ENCODE results near the gene CCT4. TPM values are rescaled to one million over a fixed set of nuclear protein-coding genes. Genes with fewer than 3 reads are reported as not detected.
A peak's percentile ranks its signal among the peaks of the same experiment; 100 is the strongest.

The CCT4 gene
- total RNA-seq (2021; fragmentation: NEBNext Ultra II Directional; extraction: Animal tissue kit (Norgen Biotek cat#: 25700)) = 100 to 1,000 TPM; 200 to 250 (median 220) TPM
- long read RNA-seq, transcript CCT4-201 (14 exons, 2,520 nt) = major isoform, 409 of 462 reads
- long read RNA-seq, partial matches to known transcripts = 32 of 462 reads
- long read RNA-seq, other reads (novel, unspliced or antisense) = 18 of 462 reads

GRCh38 chr2:61888267-61889055, at the start of gene CCT4:
TSS of gene CCT4 (minus strand) at chr2:61888656. CDS start at chr2:61888507, 149 bp downstream.
- Mint-ChIP-seq H3K4me3 (peak within 1 kb of the TSS; percentile 98), H3K27me3 (ENCODE audit: insufficient read depth) (no peaks in the 10 kb centered on the region; the same call in 1 of the 2 replicates), H3K9me3 (no peaks in the 10 kb centered on the region), H3K27ac (peak within 1 kb of the TSS; percentile 99), H3K36me3 (ENCODE audit: low read depth) (peaks cover 24% of the 10 kb centered on the region), H3K4me1 (ENCODE audit: low read depth) (peaks cover 18% of the 10 kb centered on the region)
- TF ChIP-seq, protein P1, sequence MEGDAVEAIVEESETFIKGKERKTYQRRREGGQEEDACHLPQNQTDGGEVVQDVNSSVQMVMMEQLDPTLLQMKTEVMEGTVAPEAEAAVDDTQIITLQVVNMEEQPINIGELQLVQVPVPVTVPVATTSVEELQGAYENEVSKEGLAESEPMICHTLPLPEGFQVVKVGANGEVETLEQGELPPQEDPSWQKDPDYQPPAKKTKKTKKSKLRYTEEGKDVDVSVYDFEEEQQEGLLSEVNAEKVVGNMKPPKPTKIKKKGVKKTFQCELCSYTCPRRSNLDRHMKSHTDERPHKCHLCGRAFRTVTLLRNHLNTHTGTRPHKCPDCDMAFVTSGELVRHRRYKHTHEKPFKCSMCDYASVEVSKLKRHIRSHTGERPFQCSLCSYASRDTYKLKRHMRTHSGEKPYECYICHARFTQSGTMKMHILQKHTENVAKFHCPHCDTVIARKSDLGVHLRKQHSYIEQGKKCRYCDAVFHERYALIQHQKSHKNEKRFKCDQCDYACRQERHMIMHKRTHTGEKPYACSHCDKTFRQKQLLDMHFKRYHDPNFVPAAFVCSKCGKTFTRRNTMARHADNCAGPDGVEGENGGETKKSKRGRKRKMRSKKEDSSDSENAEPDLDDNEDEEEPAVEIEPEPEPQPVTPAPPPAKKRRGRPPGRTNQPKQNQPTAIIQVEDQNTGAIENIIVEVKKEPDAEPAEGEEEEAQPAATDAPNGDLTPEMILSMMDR (IDR thresholded peaks at IDR 0.05) = no peak
- peak; percentile 62 for DNase-seq

DNA sequence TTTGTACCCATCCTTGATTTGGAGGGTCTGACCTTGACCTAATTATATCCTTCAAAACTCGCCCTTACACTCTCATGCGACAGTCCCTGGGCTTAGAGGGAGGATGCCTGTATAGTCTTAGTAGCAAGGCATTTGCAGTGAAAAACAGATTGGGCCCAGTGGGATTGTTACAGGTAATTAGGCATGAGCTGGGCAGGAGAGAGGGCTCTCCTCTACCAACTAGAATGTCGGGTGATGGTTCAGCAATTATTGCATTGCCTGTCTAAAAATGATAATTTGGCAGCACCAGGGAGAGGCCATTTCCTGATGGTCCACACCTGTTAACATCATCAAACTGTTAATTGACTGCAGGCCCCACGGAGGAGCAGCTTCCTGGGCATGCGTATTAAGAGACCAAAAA, 49.4 kb upstream of the CCT4 start:
- no peaks in the 10 kb centered on the region for H3K27me3 Mint-ChIP-seq (ENCODE audit: insufficient read depth)
- H3K9me3 Mint-ChIP-seq = no peaks in the 10 kb centered on the region
- no peak for DNase-seq
- TF ChIP-seq, protein P1 (IDR thresholded peaks at IDR 0.05) = no peak
- H3K4me3 Mint-ChIP-seq = no peak overlapping the region
- H3K36me3 Mint-ChIP-seq (ENCODE audit: low read depth) = no peaks in the 10 kb centered on the region
- H3K4me1 Mint-ChIP-seq (ENCODE audit: low read depth) = peaks cover 3% of the 10 kb centered on the region
- H3K27ac Mint-ChIP-seq = no peak overlapping the region

DNA sequence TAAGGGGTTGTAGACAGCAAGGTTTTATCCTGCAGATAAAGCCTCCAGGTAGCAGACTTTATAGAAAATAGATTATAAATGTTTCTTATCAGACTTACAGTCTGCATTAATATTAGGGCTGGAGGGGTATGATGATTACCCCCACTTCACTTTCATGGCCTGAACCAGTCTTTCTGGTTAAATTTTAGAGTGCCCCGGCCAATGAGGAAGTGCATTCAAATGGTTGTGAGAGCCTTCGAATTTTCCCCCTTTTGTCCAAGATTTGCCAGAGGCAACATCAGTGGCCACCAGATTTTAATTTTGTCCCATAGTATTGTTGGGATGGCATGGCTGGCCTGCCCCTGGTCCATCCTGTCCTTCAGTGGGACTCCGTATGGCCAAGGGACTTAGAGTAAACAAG, 48.6 kb upstream of the CCT4 start:
- no peaks in the 10 kb centered on the region for H3K4me1 Mint-ChIP-seq (ENCODE audit: low read depth)
- no peak overlapping the region for H3K27ac Mint-ChIP-seq
- no peaks in the 10 kb centered on the region for H3K9me3 Mint-ChIP-seq
- TF ChIP-seq, protein P1 (IDR thresholded peaks at IDR 0.05) = no peak
- no peaks in the 10 kb centered on the region for H3K36me3 Mint-ChIP-seq (ENCODE audit: low read depth)
- no peak for DNase-seq
- no peaks in the 10 kb centered on the region for H3K27me3 Mint-ChIP-seq (ENCODE audit: insufficient read depth)
- no peak overlapping the region for H3K4me3 Mint-ChIP-seq

DNA sequence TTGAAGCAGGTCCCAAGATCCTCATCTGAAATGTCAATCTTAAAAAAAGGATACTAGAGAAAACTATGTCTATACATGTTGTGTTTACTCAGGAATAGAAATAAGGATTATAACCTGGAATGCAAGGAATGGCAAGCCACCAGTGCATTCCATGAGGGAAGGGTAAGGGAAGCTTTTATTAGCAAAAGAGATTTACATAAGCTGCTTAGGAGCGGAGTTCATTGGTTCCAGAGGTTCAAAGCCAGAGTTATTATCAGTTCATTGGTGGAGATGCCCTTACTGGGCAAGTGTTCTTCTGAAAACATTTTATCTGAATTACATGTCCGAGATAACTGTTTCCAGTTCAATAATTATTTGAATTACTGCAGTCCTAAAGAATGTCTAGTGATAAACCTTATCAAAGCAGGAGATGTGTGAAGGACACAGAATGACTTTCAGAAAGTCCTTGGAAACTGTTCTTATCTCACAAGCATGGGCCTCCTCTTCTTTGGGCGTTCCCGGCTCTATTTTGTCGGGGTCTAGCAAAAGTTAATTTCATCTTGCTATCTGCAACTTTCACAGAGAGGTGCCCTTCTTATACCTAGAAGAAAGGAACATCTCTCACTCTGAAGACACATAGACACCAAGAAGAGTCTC, 40.5 kb upstream of the CCT4 start:
- Mint-ChIP-seq H3K27me3 (ENCODE audit: insufficient read depth) (0 out of 2 replicates have a peak, but pooled peaks cover 2% of the 10 kb centered on the region), H3K9me3 (no peaks in the 10 kb centered on the region), H3K27ac (no peak overlapping the region), H3K36me3 (ENCODE audit: low read depth) (no peaks in the 10 kb centered on the region), H3K4me3 (no peak overlapping the region), H3K4me1 (ENCODE audit: low read depth) (peaks cover 13% of the 10 kb centered on the region)
- TF ChIP-seq, protein P1 (IDR thresholded peaks at IDR 0.05) = no peak
- DNase-seq = peak; percentile 37

GRCh38 chr2:61926531-61927477, 38.3 kb upstream of the CCT4 start:
- H3K4me3 Mint-ChIP-seq = no peak overlapping the region
- 0 out of 2 replicates have a peak, but pooled peaks cover 2% of the 10 kb centered on the region for H3K27me3 Mint-ChIP-seq (ENCODE audit: insufficient read depth)
- H3K36me3 Mint-ChIP-seq (ENCODE audit: low read depth) = no peaks in the 10 kb centered on the region
- no peaks in the 10 kb centered on the region for H3K9me3 Mint-ChIP-seq
- TF ChIP-seq, protein P1 (IDR thresholded peaks at IDR 0.05) = no peak
- peaks cover 13% of the 10 kb centered on the region for H3K4me1 Mint-ChIP-seq (ENCODE audit: low read depth)
- H3K27ac Mint-ChIP-seq = no peak overlapping the region
- DNase-seq = no peak
